GM18517 (cell line): ENCODE results near the gene EXD3.
"Not testable (repeated sequence)": the region's sequence is repeated elsewhere in the genome, so short reads cannot be mapped to it uniquely, and the experiment has no call there.

Experiments used
- ATAC-seq: cut with Tn5 transposase; IDR thresholded peaks from one replicate; pipeline ENCODE4 v1.9.1; 2021; ENCODE audit warnings: mild to moderate bottlenecking, moderate library complexity; ENCODE audit not compliant: unreplicated experiment

Gene EXD3, protein sequence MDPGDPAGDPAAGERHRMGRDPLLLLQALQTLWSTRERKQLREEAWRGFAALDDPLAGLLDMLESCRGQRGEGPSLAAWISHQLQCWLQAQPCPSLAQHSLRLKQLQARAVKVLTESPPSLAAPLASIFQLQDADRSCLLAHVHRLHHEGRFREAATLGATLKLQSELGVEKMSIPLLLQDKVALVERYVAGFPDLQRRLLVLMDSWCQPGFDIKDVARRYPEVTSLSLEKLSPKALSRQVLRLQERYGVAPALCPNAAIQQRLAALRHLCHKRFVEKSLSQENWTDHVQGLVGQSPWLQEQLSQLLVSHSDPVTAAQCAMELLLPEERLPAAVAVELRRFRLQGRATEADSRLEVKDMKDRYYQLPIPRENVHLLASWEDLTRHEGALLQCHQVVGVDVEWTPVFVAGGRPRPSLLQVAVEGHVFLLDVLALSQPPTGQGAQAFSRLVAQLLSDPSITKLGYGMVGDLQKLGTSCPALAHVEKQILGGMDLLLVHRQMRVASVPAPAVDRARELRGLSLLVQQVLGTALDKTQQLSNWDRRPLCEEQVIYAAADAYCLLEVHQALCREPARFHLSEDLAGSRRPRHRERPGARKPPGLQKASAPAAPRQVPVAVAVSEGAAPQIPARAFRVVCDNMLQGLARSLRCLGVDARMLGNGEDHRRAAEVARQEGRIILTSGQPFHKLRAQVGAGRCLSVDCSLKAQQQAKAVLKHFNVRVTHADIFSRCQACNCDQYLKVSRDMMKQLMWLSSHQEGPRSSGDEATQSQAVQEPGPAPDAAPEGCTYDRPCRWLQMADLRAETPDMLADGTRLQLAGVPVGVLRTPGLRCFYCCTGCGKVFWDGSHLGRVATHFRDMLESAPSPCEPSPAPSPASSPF

GRCh38 chr9:137422604-137423513, at the start of gene EXD3, which contains the start of gene NOXA1:
EXD3 (minus strand) TSS chr9:137423162; CDS start chr9:137395357, 27,805 bp downstream.
NOXA1 (plus strand) TSS chr9:137423393; CDS start chr9:137423530, 137 bp downstream.
- peak; percentile 62 for ATAC-seq

DNA sequence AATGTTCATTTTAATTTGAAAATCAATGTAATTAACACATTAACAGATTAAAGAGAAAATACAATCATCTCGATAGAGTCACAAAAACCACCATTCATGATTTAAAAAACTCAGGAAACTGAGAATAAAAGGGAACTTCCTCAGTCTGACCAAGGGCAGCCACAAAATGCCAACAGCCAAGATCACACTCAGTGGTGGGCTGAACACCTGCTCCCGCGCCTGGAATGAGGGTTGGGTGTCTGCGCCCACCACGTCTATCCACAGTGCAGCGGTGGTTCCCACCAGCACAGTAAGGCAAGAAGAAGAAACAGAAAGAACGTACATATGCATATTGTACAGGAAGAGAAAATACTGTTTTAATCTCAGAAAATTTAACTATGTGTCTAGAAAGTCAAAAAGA, 47.8 kb upstream of the EXD3 start:
- ATAC-seq: no peak

DNA sequence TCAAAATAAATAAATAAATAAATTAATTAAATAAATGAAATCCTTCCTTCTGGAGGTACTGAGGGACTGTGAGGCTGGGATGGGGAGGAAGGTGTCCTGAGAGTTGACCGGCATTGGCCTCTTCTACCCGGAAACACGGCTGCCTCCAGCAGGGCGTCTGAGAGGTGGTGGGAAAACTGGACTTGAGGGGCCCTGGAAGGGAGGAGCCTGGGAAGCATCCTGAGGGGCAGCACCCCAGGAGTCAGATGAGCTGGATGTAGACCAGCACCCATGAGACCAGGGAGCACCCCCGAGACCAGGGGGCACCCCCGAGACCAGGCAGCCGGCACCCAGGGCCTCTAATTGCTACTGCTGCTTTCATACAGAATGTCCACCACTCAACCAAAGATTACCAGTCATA, 44.9 kb upstream of the EXD3 start:
- ATAC-seq: no peak

- no peak for ATAC-seq
Observed at GRCh38 chr9:137467161-137467581, 44.2 kb upstream of the EXD3 start.

GRCh38 chr9:137466389-137467085, 43.6 kb upstream of the EXD3 start:
- ATAC-seq: not testable (repeated sequence)

DNA sequence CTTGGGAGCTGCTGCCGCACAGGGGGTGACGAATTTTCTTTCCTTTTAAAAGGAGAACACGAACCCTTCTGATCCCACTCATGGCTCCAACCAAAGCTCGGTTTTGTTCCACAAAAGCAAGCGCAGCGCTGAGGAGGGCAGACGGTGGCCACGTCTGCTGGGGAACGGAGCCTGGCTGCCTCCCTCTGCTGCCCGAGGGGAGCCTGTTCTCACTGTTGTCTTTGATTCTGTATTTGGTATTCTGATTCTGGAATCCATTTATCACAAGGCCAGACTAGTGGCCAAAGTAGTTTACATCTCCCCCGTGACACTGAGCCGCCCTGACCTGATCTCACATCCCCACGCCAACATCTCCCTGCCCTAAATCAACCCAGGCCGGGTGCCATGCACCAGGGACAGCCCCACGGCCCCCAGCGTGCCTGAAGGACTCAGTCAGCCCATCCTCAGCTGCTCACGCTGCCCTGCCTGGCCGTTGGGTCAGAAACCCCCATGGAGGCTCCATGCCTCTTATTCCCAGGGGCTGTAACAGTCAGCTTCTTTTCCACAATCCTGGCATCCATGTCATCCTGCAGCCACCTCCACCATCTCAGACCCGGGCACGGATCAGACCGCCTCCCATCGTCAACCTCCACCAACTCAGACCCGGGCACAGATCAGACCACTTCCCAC, 42.9 kb upstream of the EXD3 start:
- no peak for ATAC-seq

DNA sequence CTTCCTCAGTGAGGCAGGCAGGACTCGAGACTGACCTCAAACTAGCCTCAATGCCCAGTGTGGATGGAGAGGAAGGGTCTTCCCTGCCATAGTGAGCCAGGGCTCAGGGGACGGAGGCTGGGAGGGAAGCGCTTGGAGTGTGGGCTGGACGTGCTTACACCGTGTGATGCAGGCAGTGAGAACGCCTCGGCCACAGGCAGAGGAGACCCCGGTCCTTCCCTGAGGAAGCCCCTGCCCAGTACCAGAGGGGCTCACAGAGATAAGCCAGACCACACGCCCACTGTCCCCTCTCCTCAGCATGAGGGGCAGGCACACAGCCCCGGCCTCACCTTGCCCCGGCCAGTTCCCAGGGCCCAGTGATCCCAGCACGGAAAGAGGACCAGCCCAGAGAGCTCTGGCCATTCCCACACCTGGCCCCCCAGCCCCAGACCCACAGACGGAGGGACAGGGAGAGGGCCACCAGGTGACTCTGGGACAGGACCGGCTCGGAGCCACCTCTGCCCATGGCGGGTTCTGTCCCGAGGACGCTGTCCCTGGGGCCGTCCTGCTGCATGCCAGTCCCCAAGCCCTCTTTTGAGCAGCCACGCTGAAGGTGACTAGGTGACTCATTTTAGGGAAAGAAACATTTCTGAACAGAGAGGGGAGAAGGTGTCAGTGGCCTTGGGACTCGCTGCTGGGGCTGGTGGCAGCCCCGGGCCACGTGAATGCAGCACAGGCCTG, 42.2 kb upstream of the EXD3 start:
- no peak for ATAC-seq

DNA sequence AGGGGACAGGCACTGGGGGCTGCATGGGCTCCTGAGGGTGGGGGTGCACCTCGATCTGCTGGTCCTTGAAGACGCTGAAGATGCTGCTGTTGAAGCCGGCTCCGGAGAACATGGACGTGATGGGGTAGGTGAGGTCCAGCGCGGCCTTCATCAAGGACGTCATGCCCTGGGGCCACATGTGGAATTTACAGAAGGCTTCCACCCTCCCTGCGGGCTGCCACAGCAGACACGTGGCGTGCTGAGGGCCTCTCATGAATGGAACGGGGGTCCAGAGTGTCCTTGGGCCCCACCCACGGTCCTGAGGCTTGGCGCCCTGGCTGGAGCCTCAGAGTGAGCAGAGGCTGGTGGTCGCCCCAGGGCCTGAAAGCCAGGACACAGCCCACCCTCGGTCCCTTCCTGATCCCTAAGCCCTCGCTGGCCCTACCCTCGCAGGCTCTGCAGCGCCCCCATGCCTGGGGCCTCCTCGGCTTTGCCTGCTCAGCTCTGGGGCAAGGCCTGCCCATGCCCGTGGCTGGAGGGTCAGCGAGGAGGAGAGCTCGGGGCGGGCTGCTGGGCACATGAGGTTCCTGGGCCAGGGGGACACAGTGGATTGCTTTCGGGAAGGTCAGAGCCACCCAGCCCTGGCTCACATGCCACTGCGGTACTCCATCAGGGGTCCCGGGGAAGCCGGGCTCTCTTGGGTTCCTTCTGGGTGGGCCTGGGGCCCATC, 41.5 kb upstream of the EXD3 start:
- no peak for ATAC-seq

DNA sequence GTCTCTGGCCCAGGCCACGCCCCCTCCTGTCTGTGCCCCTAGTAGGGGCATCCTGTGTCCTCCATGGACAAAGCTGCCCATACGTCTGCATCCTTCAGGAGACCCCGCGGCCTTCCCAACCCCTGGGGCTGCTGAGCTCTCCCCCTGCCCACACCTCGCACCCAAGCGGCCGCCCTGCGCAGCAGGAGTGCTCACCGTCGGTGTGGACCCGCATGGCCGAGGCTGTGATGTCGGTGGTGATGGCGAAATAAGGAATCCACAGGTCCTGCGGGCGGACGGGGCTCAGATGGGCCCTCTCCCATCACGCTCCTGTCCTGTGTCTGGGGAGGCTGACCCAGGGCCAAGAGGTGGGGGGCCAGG, 40.9 kb upstream of the EXD3 start:
- ATAC-seq: no peak

DNA sequence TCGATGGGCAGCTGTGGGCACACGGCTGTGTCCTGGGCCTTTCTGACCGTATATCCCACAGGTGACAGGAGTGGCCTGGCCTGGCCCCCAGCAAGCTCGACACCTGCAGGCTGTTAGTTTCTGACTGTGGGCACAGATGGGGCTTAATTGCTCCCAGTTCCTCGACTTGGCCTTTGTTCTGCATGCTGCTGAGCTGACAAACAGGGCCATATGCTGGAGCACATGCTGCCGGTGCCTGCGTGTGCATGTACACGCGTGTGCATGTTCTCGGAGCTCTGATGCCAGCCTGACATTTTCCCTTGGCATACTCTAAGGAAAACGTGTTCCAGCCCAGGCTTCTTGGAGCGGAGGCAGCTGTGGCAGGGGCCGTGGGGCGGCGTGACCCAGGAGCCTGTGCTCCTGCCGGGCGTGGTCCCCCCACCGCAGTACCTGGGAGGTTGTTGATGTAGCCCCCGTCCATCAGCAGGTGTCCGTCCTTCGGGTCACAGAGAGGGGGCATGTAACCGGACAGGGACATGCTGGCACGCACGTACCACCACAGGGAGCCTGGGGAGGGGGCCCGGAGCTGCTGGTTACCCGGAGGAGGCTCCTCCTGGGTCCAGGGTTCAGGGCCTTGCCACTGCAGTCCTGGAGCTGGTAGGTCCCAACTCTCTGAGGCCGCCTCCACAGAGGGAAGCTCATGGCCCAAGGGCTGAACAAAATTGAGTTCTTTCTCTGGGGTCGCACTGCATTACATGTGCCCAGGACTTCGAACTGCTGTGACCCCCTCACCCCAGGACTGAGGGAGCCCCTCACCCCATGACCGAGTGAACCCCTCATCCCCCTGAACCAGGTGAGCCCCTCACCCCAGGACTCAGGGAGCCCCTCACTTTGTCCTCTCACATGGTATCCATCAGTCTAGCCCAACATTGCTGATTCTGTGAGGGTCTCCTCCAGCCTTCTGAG, 40.3 kb upstream of the EXD3 start:
- ATAC-seq: no peak

DNA sequence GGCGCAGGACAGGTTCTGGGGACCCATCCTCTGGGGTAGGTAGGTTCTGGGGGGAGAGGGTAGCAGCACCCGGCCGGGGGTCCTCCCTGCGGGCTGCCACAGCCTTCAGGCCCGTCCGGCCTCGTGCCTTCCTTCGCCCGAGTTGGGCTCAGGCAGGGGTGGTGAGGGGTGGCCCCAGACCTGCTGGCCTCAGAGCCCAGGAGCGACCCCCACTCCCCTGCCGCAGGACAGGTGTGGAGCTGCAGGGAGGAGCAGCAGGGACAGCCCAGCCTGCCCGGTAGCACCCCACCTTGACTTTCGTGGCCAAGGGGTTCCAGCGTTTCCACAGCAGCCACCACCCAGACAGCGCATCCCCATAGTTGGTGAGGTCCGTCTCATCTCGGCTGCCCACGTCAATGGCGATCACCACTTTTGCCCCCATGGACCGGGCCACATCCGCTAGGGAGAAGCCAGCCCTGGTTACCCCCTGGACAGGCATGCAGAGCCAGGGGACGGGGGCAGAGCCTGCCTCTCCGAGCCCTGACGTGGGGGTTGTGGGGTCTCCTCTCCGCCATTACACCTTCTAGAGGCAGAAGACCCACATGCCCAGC, 39.5 kb upstream of the EXD3 start:
- no peak for ATAC-seq

DNA sequence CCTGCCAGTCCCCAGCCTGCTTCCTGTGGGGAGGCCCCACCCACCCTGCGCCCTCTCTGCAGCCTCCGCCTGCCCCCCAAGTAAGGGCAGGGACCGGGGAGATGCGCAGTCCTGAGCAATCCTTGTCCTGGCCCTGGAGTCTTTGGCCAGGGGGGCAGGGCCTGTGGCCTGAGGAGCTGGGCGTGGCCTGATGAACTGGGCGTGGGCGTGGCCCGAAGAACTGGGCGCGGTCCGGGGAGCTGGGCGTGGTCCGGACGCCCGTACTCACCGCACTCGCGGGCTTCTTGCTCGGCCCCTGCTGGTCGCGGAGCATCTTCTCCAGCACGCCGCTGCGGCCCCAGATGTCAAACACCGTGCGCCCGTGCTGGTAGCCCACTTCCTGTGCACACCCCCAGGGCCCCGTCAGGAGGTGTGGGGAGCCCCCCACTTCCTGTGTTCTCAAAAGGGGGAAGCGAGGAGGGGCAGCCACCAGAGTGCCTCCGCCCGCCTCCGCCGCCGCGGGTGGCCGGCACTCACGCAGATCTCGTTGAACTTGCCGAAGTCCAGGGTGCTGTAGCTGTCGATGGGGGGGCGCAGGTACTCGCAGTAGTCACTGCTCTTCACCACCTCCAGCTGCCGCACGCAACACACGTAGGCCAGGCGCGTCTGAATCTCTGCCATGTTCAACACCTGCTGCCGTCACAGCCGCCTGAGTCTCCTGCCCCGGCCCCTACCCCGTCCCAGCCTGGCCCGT, 38.9 kb upstream of the EXD3 start:
- no peak for ATAC-seq

- no peak for ATAC-seq
Observed at GRCh38 chr9:137461316-137461662, 38.3 kb upstream of the EXD3 start.

DNA sequence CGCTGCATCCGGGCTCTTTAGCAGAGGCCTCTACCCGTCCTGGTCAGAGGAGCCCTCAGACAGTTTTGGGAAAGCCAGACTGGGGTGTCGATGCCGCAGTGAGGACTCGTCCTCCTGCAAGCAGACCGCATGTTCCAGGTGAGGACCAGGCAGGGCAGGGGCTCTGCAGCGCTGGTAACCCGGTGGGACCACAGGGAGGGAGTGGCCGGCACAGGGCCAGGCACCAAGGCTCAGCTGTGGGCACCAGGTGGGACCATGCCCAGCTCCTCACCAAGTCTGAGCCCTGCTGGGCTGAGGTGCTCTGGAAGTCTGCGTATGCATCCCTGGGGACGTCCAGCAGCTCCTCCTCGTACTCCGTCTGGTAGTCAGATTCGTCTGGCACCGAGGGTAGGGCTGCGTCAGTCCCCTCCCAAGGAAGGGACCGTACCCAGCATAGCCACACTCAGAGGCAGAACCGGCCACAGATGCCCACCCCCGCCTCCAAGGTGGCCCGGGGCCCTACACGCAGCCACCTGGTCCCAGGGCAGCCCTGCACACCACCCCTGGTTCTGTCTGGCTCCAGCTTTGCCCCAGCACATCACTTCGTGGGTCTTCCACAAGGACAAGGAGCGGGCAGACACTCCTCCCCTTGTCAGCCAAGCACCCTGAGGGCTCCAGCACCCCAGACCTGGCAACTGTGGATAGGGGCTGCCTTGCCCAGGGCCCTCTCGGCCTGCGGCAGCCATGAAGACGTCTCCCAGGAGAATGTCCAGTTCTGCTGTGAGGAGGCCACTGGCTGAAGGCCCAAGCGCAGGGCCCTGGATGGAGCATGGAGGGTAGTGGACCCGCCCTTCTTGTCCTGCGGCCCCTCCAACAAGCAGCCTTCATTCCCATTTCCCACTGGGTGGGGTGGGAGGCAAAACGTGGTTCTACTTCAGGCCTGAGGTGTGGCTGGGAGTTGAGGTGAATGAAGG, 37.7 kb upstream of the EXD3 start:
- no peak for ATAC-seq
